ENCODE measurements around the gene OR8B2.
"Not testable (repeated sequence)": the region's sequence is repeated elsewhere in the genome, so short reads cannot be mapped to it uniquely, and the experiment has no call there.

OR8B2 gene, protein sequence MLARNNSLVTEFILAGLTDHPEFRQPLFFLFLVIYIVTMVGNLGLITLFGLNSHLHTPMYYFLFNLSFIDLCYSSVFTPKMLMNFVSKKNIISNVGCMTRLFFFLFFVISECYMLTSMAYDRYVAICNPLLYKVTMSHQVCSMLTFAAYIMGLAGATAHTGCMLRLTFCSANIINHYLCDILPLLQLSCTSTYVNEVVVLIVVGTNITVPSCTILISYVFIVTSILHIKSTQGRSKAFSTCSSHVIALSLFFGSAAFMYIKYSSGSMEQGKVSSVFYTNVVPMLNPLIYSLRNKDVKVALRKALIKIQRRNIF

DNA sequence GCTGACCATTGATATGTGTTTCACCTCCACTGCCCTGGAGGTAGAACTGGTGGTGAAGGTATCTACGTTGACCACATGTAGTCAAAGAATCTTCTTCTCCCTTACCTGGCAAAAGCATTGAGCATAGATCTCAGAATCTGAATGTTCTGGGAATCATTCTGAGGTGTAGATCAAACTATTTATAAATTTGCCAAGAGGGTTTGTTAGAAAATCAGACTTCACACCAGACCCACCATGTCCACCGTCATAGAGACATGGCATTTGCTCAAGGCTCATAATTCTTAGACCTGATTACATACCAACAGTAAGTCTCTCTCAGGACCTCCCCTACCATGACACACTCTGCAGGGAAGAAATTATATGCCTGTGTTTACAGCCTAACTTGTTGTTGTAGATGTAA, at the start of gene OR8B2:
TSS of gene OR8B2 (minus strand) at position 101 of the 400 bp plus-strand sequence. CDS start 1,156 bp downstream, outside the sequence.
- no peak for DNase-seq (ENCODE audit: low read depth)

DNA sequence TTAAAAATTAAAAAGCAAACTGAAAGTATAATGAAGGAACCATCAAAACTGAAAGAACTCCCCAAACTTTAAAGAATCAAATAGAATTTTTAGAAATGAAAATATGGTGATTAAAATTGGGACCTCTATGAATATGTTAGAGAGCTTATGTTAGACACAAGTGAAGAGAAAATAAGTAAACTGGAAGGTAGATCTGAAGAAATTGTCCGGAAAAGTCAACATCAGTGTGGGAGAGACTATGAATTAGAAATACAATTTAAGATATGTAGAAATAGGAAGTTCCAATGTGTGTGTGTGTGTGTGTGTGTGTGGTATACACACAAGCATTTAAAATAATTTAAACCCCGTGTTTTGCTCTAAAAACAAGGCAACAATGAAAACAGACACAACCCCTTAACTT, 45.3 kb upstream of the OR8B2 start:
- DNase-seq (ENCODE audit: low read depth), result no peak

- no peak for DNase-seq (ENCODE audit: low read depth)
These were observed 40.2 kb upstream of the OR8B2 start, which contains the start of gene OR8B4 for GRCh38 chr11:124424384-124424921. Gene OR8B4 (minus strand): TSS chr11:124424871. CDS start chr11:124424871, 0 bp downstream.

- DNase-seq (ENCODE audit: low read depth), result no peak
These were observed 36.7 kb upstream of the OR8B2 start for GRCh38 chr11:124421043-124421442.

DNA sequence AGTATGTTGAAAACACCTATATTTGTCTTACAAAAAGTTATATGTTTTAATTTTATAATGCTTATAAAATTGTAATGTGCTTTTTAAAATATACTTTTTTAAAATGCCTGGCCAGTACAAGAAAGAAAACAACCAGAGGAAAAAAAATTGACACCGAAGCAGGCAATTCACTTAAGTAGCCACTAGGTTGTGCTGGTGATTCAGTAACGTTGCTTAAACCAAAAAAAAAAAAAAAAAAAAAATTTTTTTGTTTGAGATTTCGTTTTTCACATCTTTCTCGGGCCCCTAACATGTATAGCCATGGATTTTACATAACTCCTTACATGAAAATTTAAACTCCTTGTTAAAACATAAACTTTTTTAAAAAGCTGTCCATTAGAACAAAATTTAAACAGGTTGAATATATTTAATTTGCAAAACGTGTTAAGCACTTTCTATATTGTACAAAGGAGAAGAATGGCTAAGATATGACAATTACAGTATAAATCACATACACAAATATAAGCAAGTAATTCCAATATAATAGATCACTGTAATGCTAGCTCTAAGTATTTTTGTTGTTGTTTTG, 31.1 kb upstream of the OR8B2 start:
- DNase-seq (ENCODE audit: low read depth), result no peak

DNA sequence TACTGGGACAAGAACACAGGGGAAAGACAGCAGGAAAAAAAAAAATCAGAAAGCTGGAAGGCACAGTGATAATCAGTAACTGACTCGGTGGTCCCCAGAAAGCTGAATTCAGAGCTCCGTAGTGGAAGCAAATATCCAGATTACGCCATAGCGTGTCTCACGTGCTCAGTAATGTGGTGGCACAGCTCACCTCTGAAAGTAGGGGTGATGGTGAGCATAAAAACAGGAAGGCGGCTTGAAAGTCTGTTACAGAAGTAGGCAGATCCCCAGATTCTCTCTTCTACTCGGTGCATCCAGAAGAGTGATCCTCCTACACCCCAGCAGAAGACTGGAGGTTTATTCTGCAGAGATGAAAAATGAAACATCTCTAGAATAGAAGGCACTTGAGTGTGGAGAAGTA, 25.6 kb upstream of the OR8B2 start:
- no peak for DNase-seq (ENCODE audit: low read depth)

- no peak for DNase-seq (ENCODE audit: low read depth)
These were observed 21.3 kb upstream of the OR8B2 start for GRCh38 chr11:124405581-124405980.

DNA sequence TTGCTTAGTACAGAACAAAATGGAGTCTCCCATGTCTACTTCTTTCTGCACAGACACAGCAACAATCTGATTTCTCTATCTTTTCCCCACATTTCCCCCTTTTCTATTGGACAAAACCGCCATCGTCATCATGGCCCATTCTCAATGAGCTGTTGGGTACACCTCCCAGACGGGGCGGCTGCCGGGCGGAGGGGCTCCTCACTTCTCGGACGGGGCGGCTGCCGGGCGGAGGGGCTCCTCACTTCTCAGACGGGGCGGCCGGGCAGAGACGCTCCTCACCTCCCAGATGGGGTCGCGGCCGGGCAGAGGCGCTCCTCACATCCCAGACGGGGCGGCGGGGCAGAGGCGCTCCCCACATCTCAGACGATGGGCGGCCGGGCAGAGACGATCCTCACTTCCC, 18.9 kb upstream of the OR8B2 start:
- DNase-seq (ENCODE audit: low read depth), result not testable (repeated sequence)

GRCh38 chr11:124402326-124402922, 18.1 kb upstream of the OR8B2 start:
- peak; percentile 7 for DNase-seq (ENCODE audit: low read depth)

DNA sequence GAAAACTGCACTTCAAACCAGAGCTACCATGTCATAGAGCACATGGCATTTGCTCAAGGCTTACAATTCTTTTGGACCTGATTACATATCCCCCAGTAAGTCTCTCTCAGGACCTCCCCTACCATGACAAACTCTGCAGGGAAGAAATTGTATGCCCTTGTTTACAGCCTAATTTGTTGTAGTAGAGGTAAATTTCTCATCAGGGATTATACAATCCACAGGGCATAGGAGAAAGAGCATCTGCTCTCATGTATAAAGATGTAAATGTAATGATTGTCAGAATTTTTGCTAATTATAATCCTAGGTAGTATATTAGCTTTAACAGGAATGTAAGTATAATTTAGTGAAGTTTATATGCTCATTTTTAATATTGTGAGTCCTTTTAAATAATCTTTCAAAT, 14.6 kb upstream of the OR8B2 start, which contains the start of gene OR8B3:
TSS of gene OR8B3 (minus strand) at position 101 of the 400 bp plus-strand sequence. CDS start 1,673 bp downstream, outside the sequence.
- DNase-seq (ENCODE audit: low read depth), result no peak

DNA sequence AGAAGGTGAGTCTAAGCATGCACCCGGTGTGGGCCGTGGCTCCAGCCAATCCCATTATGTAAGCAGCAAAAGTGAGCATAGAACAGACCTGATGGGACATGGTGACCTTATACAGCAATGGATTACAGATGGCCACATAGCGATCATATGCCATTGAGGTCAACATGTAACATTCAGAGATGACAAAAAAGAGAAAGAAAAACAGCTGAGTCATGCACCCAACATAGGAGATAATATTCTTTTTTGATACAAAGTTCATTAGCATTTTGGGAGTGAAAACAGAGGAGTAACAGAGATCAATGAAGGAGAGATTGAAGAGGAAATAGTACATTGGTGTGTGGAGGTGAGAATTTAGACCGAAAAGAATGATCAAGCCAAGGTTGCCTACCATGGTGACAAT, 12.5 kb upstream of the OR8B2 start:
- not testable (repeated sequence) for DNase-seq (ENCODE audit: low read depth)

- no peak for DNase-seq (ENCODE audit: low read depth)
These were observed 10.1 kb upstream of the OR8B2 start for GRCh38 chr11:124394408-124394807.

GRCh38 chr11:124382857-124383256, 1.4 kb downstream of the OR8B2 start:
- DNase-seq (ENCODE audit: low read depth), result not testable (repeated sequence)

DNA sequence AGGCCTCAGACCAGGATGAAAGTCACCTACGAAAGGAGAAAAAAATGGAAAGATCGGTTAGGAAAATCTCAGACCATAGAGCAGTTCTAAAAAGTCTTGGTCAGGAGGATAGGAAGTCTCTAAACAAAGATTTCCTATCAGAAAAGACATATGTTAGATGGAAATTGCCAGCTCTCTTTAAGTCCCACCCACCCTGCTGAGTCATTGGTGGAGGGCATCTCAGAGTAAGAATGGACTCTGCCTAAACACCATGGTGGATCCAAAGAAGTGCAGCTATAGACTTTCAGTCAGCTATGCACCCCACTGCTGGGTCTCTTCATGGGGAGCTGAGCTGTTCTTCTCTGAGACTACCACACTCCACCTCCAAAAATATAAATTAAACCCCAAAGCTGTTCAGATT, 3.7 kb downstream of the OR8B2 start:
- DNase-seq (ENCODE audit: low read depth), result no peak

DNA sequence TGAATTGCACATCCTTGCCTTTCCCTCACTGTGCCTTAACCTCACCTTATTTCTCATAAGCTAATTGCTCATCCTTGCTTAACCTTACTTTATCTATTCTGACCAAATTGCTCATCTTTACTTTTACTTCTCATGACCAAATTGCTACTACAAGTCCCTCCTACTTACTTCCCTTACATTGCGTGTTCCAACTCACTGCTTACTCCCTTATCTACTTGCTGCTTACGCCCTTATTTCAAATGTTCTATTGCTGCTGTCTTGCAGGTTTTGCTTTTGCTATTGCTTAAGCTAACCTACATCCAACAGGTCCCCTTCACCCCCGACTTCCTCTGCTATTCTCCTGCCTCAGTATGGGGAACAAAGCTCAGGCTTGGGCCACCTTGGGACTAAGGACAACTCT, 8.0 kb downstream of the OR8B2 start:
- no peak for DNase-seq (ENCODE audit: low read depth)

- DNase-seq (ENCODE audit: low read depth), result no peak
These were observed 24.7 kb downstream of the OR8B2 start for GRCh38 chr11:124359566-124359965.

- DNase-seq (ENCODE audit: low read depth), result no peak
These were observed 37.9 kb downstream of the OR8B2 start for GRCh38 chr11:124346311-124346955.

DNA sequence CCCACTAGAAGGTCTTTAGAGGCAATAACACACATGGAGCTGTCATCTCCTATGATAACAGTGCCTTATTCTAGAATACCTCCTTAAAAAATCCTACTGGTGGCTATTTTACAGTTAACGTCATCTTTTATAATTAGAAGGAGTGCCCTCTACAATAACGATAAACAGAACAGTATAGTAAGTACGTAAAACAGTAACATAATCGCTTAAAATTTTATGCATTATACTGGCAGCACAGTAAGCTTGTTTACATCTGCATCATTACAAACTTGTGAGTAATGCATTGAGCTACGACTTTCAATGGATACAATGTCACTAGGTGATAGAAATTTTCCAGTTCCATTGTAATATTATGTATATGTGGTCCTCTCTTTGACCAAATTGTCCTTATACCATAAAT, 40.0 kb downstream of the OR8B2 start:
- DNase-seq (ENCODE audit: low read depth), result no peak

- DNase-seq (ENCODE audit: low read depth), result no peak
These were observed 44.2 kb downstream of the OR8B2 start for GRCh38 chr11:124340142-124340447.

DNA sequence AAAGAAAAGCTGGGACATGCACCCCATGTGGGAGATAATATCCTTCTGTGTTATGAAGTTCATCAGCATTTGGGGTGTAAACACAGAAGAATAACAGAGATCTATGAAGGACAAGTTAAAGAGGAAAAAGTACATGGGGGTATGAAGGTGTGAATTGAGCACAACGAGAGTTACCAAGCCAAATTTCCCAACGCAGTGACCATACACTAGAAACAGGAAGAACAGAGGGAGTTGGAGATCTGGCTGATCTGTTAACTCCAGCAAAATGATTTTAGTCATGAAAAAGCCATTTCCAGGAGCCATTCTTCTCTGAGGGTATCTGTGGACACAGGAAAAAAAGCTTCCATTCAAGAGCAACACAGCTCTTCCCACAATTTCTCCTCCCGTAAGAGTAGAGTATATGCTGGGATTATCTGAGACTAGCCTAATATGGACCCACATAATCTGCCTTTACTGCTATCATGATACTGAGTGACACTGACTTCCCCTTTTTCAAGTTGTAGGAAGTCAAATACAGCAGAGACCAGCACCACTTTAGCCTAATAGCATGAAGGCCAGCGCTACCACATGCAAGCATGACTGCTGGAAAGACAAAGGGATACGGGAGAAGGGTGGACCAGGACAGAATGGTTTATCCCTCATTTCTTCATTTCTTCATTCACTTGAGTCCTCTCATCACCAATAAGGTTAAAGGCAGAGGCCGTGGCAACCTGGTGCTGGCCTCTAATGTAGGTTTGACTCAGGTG, 44.7 kb downstream of the OR8B2 start:
- DNase-seq (ENCODE audit: low read depth), result no peak

Measured in activated T-cell treated with anti-CD3 and anti-CD28 coated beads for 1 hour (primary cell).